AG04450 (cell line): Measurements from ENCODE around the gene NEK7. TPM values are rescaled to one million over a fixed set of nuclear protein-coding genes. Genes with fewer than 3 reads are reported as not detected.

Source experiments
- CTCF ChIA-PET: fragments of 300-600, 350-600 bp; formaldehyde crosslinking; extraction: SDS; loops from one replicate; lab custom pipeline; 2022; ENCODE audit warnings: antibody characterized with exemption, inconsistent platforms; lab: Charles Lee
- POLR2A ChIA-PET: fragments of 350-600 bp; formaldehyde crosslinking; extraction: SDS; loops from one replicate; lab custom pipeline; 2021; ENCODE audit warnings: antibody characterized with exemption, inconsistent platforms; lab: Yijun Ruan, JAX
- DNase-seq: peaks from one replicate; pipeline ENCODE4 v3.0.0-alpha.2; 2011; ENCODE audit warnings: low read depth, low spot score
- H3K27ac ChIP-seq: one replicate; pipeline ENCODE4 v1.5.1; 2012; ENCODE audit warnings: low read depth, low read length, control low read depth
- H3K27me3 ChIP-seq: one replicate; pipeline ENCODE4 v1.6.0; 2012; ENCODE audit warnings: low read length; ENCODE audit not compliant: control insufficient read depth, insufficient read depth
- H3K4me3 ChIP-seq: 2 replicates; pipeline ENCODE4 v1.5.1; 2011; ENCODE audit warnings: mild to moderate bottlenecking, low read depth, low read length, control low read depth
- H3K9me3 ChIP-seq: 2 replicates; pipeline ENCODE4 v1.5.1; 2012; ENCODE audit warnings: low read length; ENCODE audit not compliant: control insufficient read depth, insufficient read depth
- CTCF ChIP-seq: IDR thresholded peaks from 2 replicates; pipeline ENCODE4 v1.5.1; 2011; ENCODE audit warnings: low read depth, low read length, control low read depth, inconsistent platforms
- polyA plus RNA-seq: library from polyadenylated mRNA; depleted of rRNA; stranded (reverse); fragments of >200 nt; gene quantifications from 2 replicates; pipeline ENCODE4 v1.2.3, GENCODE V29; 2011

NEK7 gene
- polyA plus RNA-seq, 1 experiment = 147 TPM

GRCh38 chr1:198259333-198260074 lies 102.7 kb downstream of the NEK7 start:
- TF ChIP-seq CTCF = no peak
- POLR2A ChIA-PET = no interaction called here
- Histone ChIP-seq H3K27ac (no peak overlapping the region), H3K9me3 (no peaks in the 10 kb centered on the region), H3K4me3 (no peak overlapping the region), H3K27me3 (no peaks in the 10 kb centered on the region)
- CTCF ChIA-PET = interaction anchor here (0.6 kb wide), 1 partner anchor 171 kb away, joined by 3 read pairs; no protein-coding TSS in a partner anchor
- DNase-seq = no peak

- no peak overlapping the region for H3K4me3 ChIP-seq
- H3K9me3 ChIP-seq = no peaks in the 10 kb centered on the region
- no peak overlapping the region for H3K27ac ChIP-seq
- ChIA-PET CTCF (interaction anchor here (0.8 to 1.0 kb wide), 2 partner anchors 15 to 424 kb away, joined by 3 to 4 read pairs; no protein-coding TSS in a partner anchor), POLR2A (no interaction called here)
- no peak for TF ChIP-seq CTCF
- no peak for DNase-seq
- H3K27me3 ChIP-seq = no peaks in the 10 kb centered on the region
These were observed 105.1 kb downstream of the NEK7 start for GRCh38 chr1:198261886-198262285.

- no peak for TF ChIP-seq CTCF
- no peaks in the 10 kb centered on the region for H3K27me3 ChIP-seq
- ChIA-PET CTCF (no interaction called here), POLR2A (no interaction called here)
- H3K27ac ChIP-seq = no peak overlapping the region
- H3K4me3 ChIP-seq = no peak overlapping the region
- no peaks in the 10 kb centered on the region for H3K9me3 ChIP-seq
- DNase-seq = no peak
These were observed 106.4 kb downstream of the NEK7 start for GRCh38 chr1:198263186-198263585.

GRCh38 chr1:198264282-198264681 lies 107.5 kb downstream of the NEK7 start:
- ChIA-PET CTCF (interaction anchor here (0.9 to 1.8 kb wide), 2 partner anchors 9 to 422 kb away, joined by 3 to 6 read pairs; no protein-coding TSS in a partner anchor), POLR2A (no interaction called here)
- no peak for TF ChIP-seq CTCF
- DNase-seq = no peak
- Histone ChIP-seq H3K4me3 (no peak overlapping the region), H3K9me3 (no peaks in the 10 kb centered on the region), H3K27me3 (no peaks in the 10 kb centered on the region), H3K27ac (no peak overlapping the region)

- ChIA-PET CTCF (interaction anchor here (0.7 to 1.8 kb wide), 3 partner anchors 10 to 421 kb away, joined by 3 to 6 read pairs (median 4); no protein-coding TSS in a partner anchor), POLR2A (no interaction called here)
- no peak overlapping the region for H3K27ac ChIP-seq
- TF ChIP-seq CTCF = no peak
- H3K4me3 ChIP-seq = no peak overlapping the region
- no peaks in the 10 kb centered on the region for H3K27me3 ChIP-seq
- no peaks in the 10 kb centered on the region for H3K9me3 ChIP-seq
- DNase-seq = no peak
These were observed 108.4 kb downstream of the NEK7 start for GRCh38 chr1:198265073-198265661.
